ENCODE results near the gene NPR1. TPM values are rescaled to one million over a fixed set of nuclear protein-coding genes. Genes with fewer than 3 reads are reported as not detected.
"Not testable (repeated sequence)": the region's sequence is repeated elsewhere in the genome, so short reads cannot be mapped to it uniquely, and the experiment has no call there.

NPR1 gene
- polyA plus RNA-seq, 6 donors from 2014 or later, result not detected

- not testable (repeated sequence) for H3K27me3 Mint-ChIP-seq; H3K9me3 Mint-ChIP-seq; ATAC-seq (ENCODE audit: low read depth in 2 of 2); DNase-seq; H3K4me3 Mint-ChIP-seq
- Mint-ChIP-seq H3K36me3 (peaks cover 29 to 48% of the 10 kb centered on the region in 2 donors), H3K4me1 (peaks cover 21 to 43% (median 39%) of the 10 kb centered on the region in 3 donors), H3K27ac (peak overlapping the region in 2 of 6 donors; percentile 47 to 53)
Measured at GRCh38 chr1:153640213-153640612, 38.3 kb upstream of the NPR1 start.

GRCh38 chr1:153640861-153641260, 37.6 kb upstream of the NPR1 start:
- no peak for DNase-seq
- Mint-ChIP-seq H3K27me3 (no peaks in the 10 kb centered on the region), H3K9me3 (no peaks in the 10 kb centered on the region), H3K4me1 (peaks cover 25 to 46% (median 40%) of the 10 kb centered on the region in 3 donors), H3K4me3 (no peak overlapping the region), H3K27ac (peak overlapping the region in 1 of 6 donors; percentile 47), H3K36me3 (peaks cover 36 to 54% of the 10 kb centered on the region in 2 donors)
- no peak for ATAC-seq (ENCODE audit: low read depth in 2 of 2)

GRCh38 chr1:153642161-153642560, 36.3 kb upstream of the NPR1 start:
- ATAC-seq (ENCODE audit: low read depth in 2 of 2), result no peak
- peaks cover 32 to 53% of the 10 kb centered on the region in 2 donors for H3K36me3 Mint-ChIP-seq
- H3K4me1 Mint-ChIP-seq, result peaks cover 24 to 41% (median 35%) of the 10 kb centered on the region in 3 donors
- no peaks in the 10 kb centered on the region for H3K9me3 Mint-ChIP-seq
- peak overlapping the region in 1 of 6 donors; percentile 63 for H3K27ac Mint-ChIP-seq
- H3K27me3 Mint-ChIP-seq, result no peaks in the 10 kb centered on the region
- no peak for DNase-seq
- no peak overlapping the region for H3K4me3 Mint-ChIP-seq

- Mint-ChIP-seq H3K27ac (peak overlapping the region in 3 of 6 donors; percentile 37 to 57 (median 44)), H3K4me3 (no peak overlapping the region), H3K27me3 (no peaks in the 10 kb centered on the region), H3K36me3 (peaks cover 24 to 48% of the 10 kb centered on the region in 2 donors), H3K4me1 (peaks cover 22 to 33% (median 31%) of the 10 kb centered on the region in 3 donors), H3K9me3 (no peaks in the 10 kb centered on the region)
- DNase-seq (no peak), ATAC-seq (ENCODE audit: low read depth in 2 of 2) (no peak)
Measured at GRCh38 chr1:153643100-153643499, 35.4 kb upstream of the NPR1 start.

GRCh38 chr1:153643816-153644215, 34.7 kb upstream of the NPR1 start:
- Mint-ChIP-seq H3K4me3 (no peak overlapping the region), H3K27ac (peak overlapping the region in 2 of 6 donors; percentile 18 to 37)
- DNase-seq, result no peak

GRCh38 chr1:153646672-153647345, 31.7 kb upstream of the NPR1 start:
- no peak overlapping the region for H3K4me3 Mint-ChIP-seq
- no peaks in the 10 kb centered on the region for H3K27me3 Mint-ChIP-seq
- no peak for DNase-seq
- ATAC-seq (ENCODE audit: low read depth in 2 of 2), result no peak
- no peaks in the 10 kb centered on the region for H3K9me3 Mint-ChIP-seq
- peaks cover 22 to 38% of the 10 kb centered on the region in 2 donors for H3K36me3 Mint-ChIP-seq
- H3K27ac Mint-ChIP-seq, result peak overlapping the region in 3 of 6 donors; percentile 71 to 74 (median 73)
- H3K4me1 Mint-ChIP-seq, result peaks cover 26 to 34% (median 31%) of the 10 kb centered on the region in 3 donors

More at GRCh38 chr1:153643816-153644215, 34.7 kb upstream of the NPR1 start:
- ATAC-seq (ENCODE audit: low read depth in 2 of 2), result no peak
- peaks cover 22 to 48% of the 10 kb centered on the region in 2 donors for H3K36me3 Mint-ChIP-seq
- no peaks in the 10 kb centered on the region for H3K27me3 Mint-ChIP-seq
- H3K4me1 Mint-ChIP-seq, result peaks cover 22 to 33% (median 31%) of the 10 kb centered on the region in 3 donors
- H3K9me3 Mint-ChIP-seq, result no peaks in the 10 kb centered on the region

GRCh38 chr1:153647346-153647714, 31.2 kb upstream of the NPR1 start:
- H3K9me3 Mint-ChIP-seq, result no peaks in the 10 kb centered on the region
- no peak overlapping the region for H3K4me3 Mint-ChIP-seq
- H3K36me3 Mint-ChIP-seq, result peaks cover 22 to 34% of the 10 kb centered on the region in 2 donors
- DNase-seq, result no peak
- peaks cover 26 to 31% (median 30%) of the 10 kb centered on the region in 3 donors for H3K4me1 Mint-ChIP-seq
- no peaks in the 10 kb centered on the region for H3K27me3 Mint-ChIP-seq
- H3K27ac Mint-ChIP-seq, result peak overlapping the region in 5 of 6 donors; percentile 37 to 96 (median 73)
- no peak for ATAC-seq (ENCODE audit: low read depth in 2 of 2)

- H3K36me3 Mint-ChIP-seq, result peaks cover 18 to 31% of the 10 kb centered on the region in 2 donors
- DNase-seq, result no peak
- H3K4me1 Mint-ChIP-seq, result peaks cover 23 to 29% (median 26%) of the 10 kb centered on the region in 3 donors
- no peaks in the 10 kb centered on the region for H3K9me3 Mint-ChIP-seq
- ATAC-seq (ENCODE audit: low read depth in 2 of 2), result no peak
- no peak overlapping the region for H3K4me3 Mint-ChIP-seq
- H3K27me3 Mint-ChIP-seq, result no peaks in the 10 kb centered on the region
- peak overlapping the region; percentile 30 to 83 (median 66) for H3K27ac Mint-ChIP-seq
Measured at GRCh38 chr1:153648000-153648643, 30.4 kb upstream of the NPR1 start.

GRCh38 chr1:153649137-153649862, 29.2 kb upstream of the NPR1 start:
- peaks cover 11 to 19% of the 10 kb centered on the region in 2 donors for H3K36me3 Mint-ChIP-seq
- no peak overlapping the region for H3K4me3 Mint-ChIP-seq
- H3K27me3 Mint-ChIP-seq, result no peaks in the 10 kb centered on the region
- H3K9me3 Mint-ChIP-seq, result no peaks in the 10 kb centered on the region
- peaks cover 16 to 19% (median 19%) of the 10 kb centered on the region in 3 donors for H3K4me1 Mint-ChIP-seq
- ATAC-seq (ENCODE audit: low read depth in 2 of 2) (no peak), DNase-seq (no peak)
- H3K27ac Mint-ChIP-seq, result peak overlapping the region in 5 of 6 donors; percentile 15 to 89 (median 76)

GRCh38 chr1:153649863-153650235, 28.6 kb upstream of the NPR1 start:
- peaks cover 11 to 14% of the 10 kb centered on the region in 2 donors for H3K36me3 Mint-ChIP-seq
- ATAC-seq (ENCODE audit: low read depth in 2 of 2), result no peak
- H3K27ac Mint-ChIP-seq, result peak overlapping the region in 3 of 6 donors; percentile 63 to 78 (median 73)
- no peaks in the 10 kb centered on the region for H3K27me3 Mint-ChIP-seq
- H3K4me3 Mint-ChIP-seq, result no peak overlapping the region
- no peaks in the 10 kb centered on the region for H3K9me3 Mint-ChIP-seq
- DNase-seq, result no peak
- H3K4me1 Mint-ChIP-seq, result peaks cover 16 to 19% (median 17%) of the 10 kb centered on the region in 3 donors

GRCh38 chr1:153651771-153652170, 26.7 kb upstream of the NPR1 start:
- no peaks in the 10 kb centered on the region for H3K27me3 Mint-ChIP-seq
- no peaks in the 10 kb centered on the region for H3K9me3 Mint-ChIP-seq
- no peaks in the 10 kb centered on the region for H3K36me3 Mint-ChIP-seq
- DNase-seq (no peak), ATAC-seq (ENCODE audit: low read depth in 2 of 2) (no peak)
- no peak overlapping the region for H3K27ac Mint-ChIP-seq
- no peak overlapping the region for H3K4me3 Mint-ChIP-seq
- peaks cover 10 to 12% (median 10%) of the 10 kb centered on the region in 3 donors for H3K4me1 Mint-ChIP-seq

GRCh38 chr1:153652805-153653500, 25.5 kb upstream of the NPR1 start:
- Mint-ChIP-seq H3K9me3 (no peaks in the 10 kb centered on the region), H3K27ac (no peak overlapping the region), H3K4me1 (peaks cover 4 to 10% (median 5%) of the 10 kb centered on the region in 3 donors), H3K36me3 (no peaks in the 10 kb centered on the region), H3K4me3 (no peak overlapping the region), H3K27me3 (no peaks in the 10 kb centered on the region)
- no peak for ATAC-seq (ENCODE audit: low read depth in 2 of 2)
- DNase-seq, result no peak

GRCh38 chr1:153655333-153655732, 23.2 kb upstream of the NPR1 start:
- peak overlapping the region in 1 of 8 donors; percentile 29 for H3K4me3 Mint-ChIP-seq
- H3K36me3 Mint-ChIP-seq, result no peaks in the 10 kb centered on the region
- H3K4me1 Mint-ChIP-seq, result peaks cover 4 to 15% (median 12%) of the 10 kb centered on the region in 3 donors
- H3K9me3 Mint-ChIP-seq, result no peaks in the 10 kb centered on the region
- DNase-seq (no peak), ATAC-seq (ENCODE audit: low read depth in 2 of 2) (no peak)
- H3K27me3 Mint-ChIP-seq, result no peaks in the 10 kb centered on the region
- H3K27ac Mint-ChIP-seq, result peak overlapping the region in 1 of 6 donors; percentile 10
